ENCODE measurements around the gene CSMD2.
"Not testable (repeated sequence)": the region's sequence is repeated elsewhere in the genome, so short reads cannot be mapped to it uniquely, and the experiment has no call there.

- TF ChIP-seq YY1 (IDR thresholded peaks at IDR 0.05; ENCODE audit: insufficient read depth, insufficient read length); SUZ12 (IDR thresholded peaks at IDR 0.05; ENCODE audit: extremely low read depth, insufficient read depth, insufficient read length): not testable (repeated sequence)
Measured at GRCh38 chr1:33509276-33509675, 655.8 kb downstream of the CSMD2 start.

Data from NT2/D1 (cell line).